Smooth muscle cell (in vitro differentiated cells): ENCODE measurements around the gene MECR. TPM values are rescaled to one million over a fixed set of nuclear protein-coding genes. Genes with fewer than 3 reads are reported as not detected.

Experiments
- DNase-seq: peaks from one replicate; lab custom pipeline; 2025; ENCODE audit not compliant: unreplicated experiment; lab: John Stamatoyannopoulos, UW
- H2AFZ ChIP-seq: fragments of 200-600 bp; sonication (generic); 2 replicates; pipeline ENCODE4 v1.6.0; 2016; ENCODE audit warnings: antibody characterized with exemption, low read depth, mild to moderate bottlenecking
- H3F3A ChIP-seq: fragments of 200-600 bp; sonication (generic); 2 replicates; pipeline ENCODE4 v1.6.0; 2017; ENCODE audit warnings: antibody characterized with exemption, low read depth
- H3K27ac ChIP-seq: fragments of 200-600 bp; sonication (generic); 2 replicates; pipeline ENCODE4 v1.5.1; 2016; ENCODE audit warnings: low read depth, mild to moderate bottlenecking
- H3K27me3 ChIP-seq: fragments of 200-600 bp; sonication (generic); 2 replicates; pipeline ENCODE4 v1.6.1; 2016; ENCODE audit warnings: low read depth, mild to moderate bottlenecking
- H3K36me3 ChIP-seq: fragments of 200-600 bp; sonication (generic); 2 replicates; pipeline ENCODE4 v1.5.1; 2016; ENCODE audit warnings: low read depth
- H3K4me1 ChIP-seq: fragments of 200-600 bp; sonication (generic); 2 replicates; pipeline ENCODE4 v1.5.1; 2016; ENCODE audit warnings: low read depth
- H3K4me2 ChIP-seq: fragments of 200-600 bp; sonication (generic); 2 replicates; pipeline ENCODE4 v1.6.0; 2016; ENCODE audit warnings: mild to moderate bottlenecking
- H3K4me3 ChIP-seq: fragments of 200-600 bp; sonication (generic); 2 replicates; pipeline ENCODE4 v1.5.1; 2016; ENCODE audit warnings: mild to moderate bottlenecking
- H3K79me2 ChIP-seq: fragments of 200-600 bp; sonication (generic); 2 replicates; pipeline ENCODE4 v1.6.0; 2016; ENCODE audit warnings: low read depth, mild to moderate bottlenecking
- H3K9ac ChIP-seq: fragments of 200-600 bp; sonication (generic); 2 replicates; pipeline ENCODE4 v1.6.0; 2016; ENCODE audit warnings: low read depth
- H3K9me3 ChIP-seq: fragments of 200-600 bp; sonication (generic); replicated peaks from 2 replicates; pipeline ENCODE4 v1.5.1; 2016; ENCODE audit warnings: low read depth
- H4K20me1 ChIP-seq: fragments of 200-600 bp; sonication (generic); 2 replicates; pipeline ENCODE4 v1.6.0; 2016; ENCODE audit warnings: low read depth
- WGBS: methylation state at CpG from one replicate; pipeline ENCODE4 v1.1.7; 2016; ENCODE audit warnings: low lambda C conversion rate; 5-methylcytosine and 5-hydroxymethylcytosine counted together
- polyA plus RNA-seq: library from polyadenylated mRNA; unstranded; fragments of >200 nt; fragmentation: Nextera tagmentation; extraction: Ambion mirVana; gene quantifications from 2 replicates; pipeline ENCODE4 v1.2.1, GENCODE V29; 2016
- total RNA-seq: library from RNA; depleted of rRNA; stranded (reverse); fragments of >200 nt; gene quantifications from 2 replicates; pipeline ENCODE4 v1.2.3, GENCODE V29; 2014
- TF ChIP-seq, protein P1 (sequence below): fragments of 200-600 bp; sonication (generic); IDR thresholded peaks from 2 replicates; pipeline ENCODE4 v1.5.1; 2017; ENCODE audit warnings: borderline replicate concordance, mild to moderate bottlenecking, antibody characterized with exemption; ENCODE audit not compliant: insufficient read depth, poor library complexity, severe bottlenecking

MECR gene
- total and polyA plus RNA-seq, 2 experiments from 2014 or later: 11.6 to 43.8 TPM

DNA sequence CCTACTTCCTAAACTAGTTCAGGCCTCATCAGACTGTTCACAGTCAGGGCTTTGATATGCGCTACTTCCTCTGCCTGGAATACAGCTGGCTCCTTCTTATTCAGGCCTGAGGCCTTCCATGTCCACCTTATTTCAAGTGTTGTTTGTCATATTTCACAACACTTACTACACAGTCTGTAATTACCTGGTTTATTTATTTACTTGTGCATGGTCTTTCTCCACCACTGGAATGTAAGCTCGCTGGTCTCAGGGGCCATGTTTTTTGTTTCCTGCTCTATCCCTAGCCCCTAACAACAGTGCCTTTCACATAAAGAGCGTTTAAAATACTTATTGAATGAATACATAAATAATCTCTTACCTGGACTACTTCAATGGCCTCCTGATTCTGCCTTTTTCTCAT is 44.5 kb downstream of the MECR start:
- peak overlapping the region; percentile 19 for H3K27ac ChIP-seq
- H3K36me3 ChIP-seq: no peaks in the 10 kb centered on the region
- no peaks in the 10 kb centered on the region for H3K9me3 ChIP-seq
- no peak overlapping the region for H3K9ac ChIP-seq
- H3K79me2 ChIP-seq: peaks cover under 1% of the 10 kb centered on the region
- 57% methylated on average over 3 of the region's 3 CpGs for WGBS
- TF ChIP-seq, protein P1, sequence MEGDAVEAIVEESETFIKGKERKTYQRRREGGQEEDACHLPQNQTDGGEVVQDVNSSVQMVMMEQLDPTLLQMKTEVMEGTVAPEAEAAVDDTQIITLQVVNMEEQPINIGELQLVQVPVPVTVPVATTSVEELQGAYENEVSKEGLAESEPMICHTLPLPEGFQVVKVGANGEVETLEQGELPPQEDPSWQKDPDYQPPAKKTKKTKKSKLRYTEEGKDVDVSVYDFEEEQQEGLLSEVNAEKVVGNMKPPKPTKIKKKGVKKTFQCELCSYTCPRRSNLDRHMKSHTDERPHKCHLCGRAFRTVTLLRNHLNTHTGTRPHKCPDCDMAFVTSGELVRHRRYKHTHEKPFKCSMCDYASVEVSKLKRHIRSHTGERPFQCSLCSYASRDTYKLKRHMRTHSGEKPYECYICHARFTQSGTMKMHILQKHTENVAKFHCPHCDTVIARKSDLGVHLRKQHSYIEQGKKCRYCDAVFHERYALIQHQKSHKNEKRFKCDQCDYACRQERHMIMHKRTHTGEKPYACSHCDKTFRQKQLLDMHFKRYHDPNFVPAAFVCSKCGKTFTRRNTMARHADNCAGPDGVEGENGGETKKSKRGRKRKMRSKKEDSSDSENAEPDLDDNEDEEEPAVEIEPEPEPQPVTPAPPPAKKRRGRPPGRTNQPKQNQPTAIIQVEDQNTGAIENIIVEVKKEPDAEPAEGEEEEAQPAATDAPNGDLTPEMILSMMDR: no peak
- H3K4me2 ChIP-seq: no peak overlapping the region
- H3K27me3 ChIP-seq: no peaks in the 10 kb centered on the region
- DNase-seq: no peak
- H2AFZ ChIP-seq: no peak overlapping the region
- peaks cover 3% of the 10 kb centered on the region for H3K4me1 ChIP-seq
- no peak overlapping the region for H3K4me3 ChIP-seq
- peaks cover 3% of the 10 kb centered on the region for H3F3A ChIP-seq
- H4K20me1 ChIP-seq: no peaks in the 10 kb centered on the region

DNA sequence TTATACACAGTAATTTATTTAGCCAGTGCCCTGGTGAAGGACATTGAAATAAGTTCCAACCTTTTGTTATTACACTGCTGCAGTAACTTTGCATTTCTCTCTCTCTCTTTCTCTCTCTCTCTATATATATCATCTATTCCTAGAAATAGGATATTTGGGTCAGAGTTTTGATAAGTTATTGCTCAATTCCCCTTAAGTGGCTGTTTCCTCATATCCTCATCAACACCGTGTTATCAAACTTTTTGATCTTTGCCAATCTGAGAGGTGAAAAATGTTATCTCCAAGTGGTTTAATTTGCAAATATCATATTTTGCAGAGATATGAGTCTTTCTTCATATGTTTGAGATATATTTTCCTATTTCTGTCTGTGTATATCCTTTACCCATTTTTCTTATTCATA is 47.4 kb downstream of the MECR start:
- Histone ChIP-seq H3K9ac (no peak overlapping the region), H3K27me3 (no peaks in the 10 kb centered on the region), H3K9me3 (no peaks in the 10 kb centered on the region), H3K27ac (no peak overlapping the region), H3K36me3 (no peaks in the 10 kb centered on the region), H3K4me2 (no peak overlapping the region), H2AFZ (no peak overlapping the region), H3K4me3 (no peak overlapping the region), H3K79me2 (peaks cover 30% of the 10 kb centered on the region), H3K4me1 (peaks cover 20% of the 10 kb centered on the region), H3F3A (peaks cover 5% of the 10 kb centered on the region), H4K20me1 (peaks cover 29% of the 10 kb centered on the region)
- WGBS: 89% methylated on average over 1 of the region's 1 CpG
- no peak for DNase-seq
- TF ChIP-seq, protein P1: no peak

DNA sequence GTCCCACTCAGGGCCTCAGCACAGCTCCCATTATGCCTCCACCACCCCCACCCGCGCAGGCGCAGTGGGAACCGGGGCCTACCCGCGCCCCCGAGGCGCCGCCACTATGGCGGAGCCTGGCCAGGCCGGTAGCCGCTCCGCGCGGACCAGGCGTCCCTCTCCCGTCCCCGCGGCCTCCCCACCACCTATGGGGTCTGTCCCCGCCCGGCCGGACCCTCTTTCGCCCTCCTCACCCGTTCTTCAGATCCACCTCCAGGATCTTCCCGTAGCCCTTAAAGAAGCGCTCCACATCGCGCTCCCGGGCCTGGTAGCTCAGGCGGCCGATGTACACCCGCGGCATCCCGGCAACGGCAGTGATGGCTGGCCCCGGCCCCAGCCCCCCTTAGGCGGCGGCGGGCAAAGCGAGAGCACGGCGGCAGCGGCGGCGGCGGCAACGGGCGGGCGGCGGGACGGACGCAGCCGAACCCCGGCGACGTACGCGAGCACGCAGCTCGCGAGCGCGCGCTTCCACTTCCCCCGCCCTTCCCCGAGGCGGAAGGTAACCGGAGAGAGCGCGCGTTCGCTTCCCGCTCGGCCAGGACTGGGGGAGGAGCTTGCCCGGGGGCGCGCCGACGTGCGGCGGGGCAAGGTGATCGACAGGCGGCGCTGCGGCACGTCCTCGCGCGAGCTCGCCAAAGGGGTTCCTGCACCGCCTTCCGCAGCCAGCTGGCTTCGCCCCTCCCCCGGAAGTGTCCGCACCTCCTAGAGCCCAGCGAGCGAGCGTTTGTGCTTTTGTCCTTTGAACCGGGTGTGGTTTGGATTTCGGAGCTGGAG is 49.1 kb downstream of the MECR start, which contains the start of gene SRSF4:
Gene SRSF4, minus strand, starts transcription at position 488 of the 813 bp plus-strand sequence. Its CDS starts 148 bp downstream, at position 340.
- Histone ChIP-seq H3K9me3 (no peaks in the 10 kb centered on the region), H3K4me1 (peaks cover 23% of the 10 kb centered on the region), H3F3A (peaks cover 5% of the 10 kb centered on the region), H3K79me2 (peaks cover 47% of the 10 kb centered on the region), H3K9ac (peak within 1 kb of the TSS; percentile 100), H3K4me3 (peak within 1 kb of the TSS; percentile 97), H3K27ac (peak within 1 kb of the TSS; percentile 99), H3K36me3 (no peaks in the 10 kb centered on the region), H3K4me2 (peak within 1 kb of the TSS; percentile 91), H2AFZ (peak within 1 kb of the TSS; percentile 78), H3K27me3 (no peaks in the 10 kb centered on the region), H4K20me1 (peaks cover 46% of the 10 kb centered on the region)
- DNase-seq: peak; percentile 91
- TF ChIP-seq, protein P1: peak; percentile 58
- 2% methylated on average over 51 of the region's 100 CpGs for WGBS
